Astrocyte (in vitro differentiated cells and primary cell): Measurements from ENCODE around the gene SMARCD2. TPM values are rescaled to one million over a fixed set of nuclear protein-coding genes. Genes with fewer than 3 reads are reported as not detected.
"Not testable (repeated sequence)": the region's sequence is repeated elsewhere in the genome, so short reads cannot be mapped to it uniquely, and the experiment has no call there.

ENCODE experiments used
- DNase-seq: peaks from one replicate; pipeline ENCODE4 v3.0.0-alpha.2; 2010; ENCODE audit warnings: low read depth
- FAIRE-seq: peaks from 2 replicates; lab custom pipeline; 2011; peaks lifted over from hg19 to GRCh38; lab: Jason Lieb, UNC
- H2AFZ ChIP-seq: 2 replicates; pipeline ENCODE4 v1.6.0; 2012; ENCODE audit warnings: low read depth, low read length, inconsistent platforms
- H3K27ac ChIP-seq: 2 replicates; pipeline ENCODE4 v1.5.1; 2011; ENCODE audit warnings: low read depth, low read length, inconsistent platforms
- H3K27me3 ChIP-seq: 2 replicates; pipeline ENCODE4 v1.6.0; 2011; ENCODE audit warnings: low read length, inconsistent platforms; ENCODE audit not compliant: insufficient read depth
- H3K36me3 ChIP-seq: 2 replicates; pipeline ENCODE4 v1.5.1; 2011; ENCODE audit warnings: low read length, inconsistent platforms; ENCODE audit not compliant: insufficient read depth
- H3K4me1 ChIP-seq: 2 replicates; pipeline ENCODE4 v1.5.1; 2011; ENCODE audit warnings: low read length, inconsistent platforms; ENCODE audit not compliant: insufficient read depth
- H3K4me2 ChIP-seq: 2 replicates; pipeline ENCODE4 v1.6.0; 2012; ENCODE audit warnings: low read length, inconsistent platforms
- H3K4me3 ChIP-seq: 2 replicates; pipeline ENCODE4 v1.5.1; 2011; ENCODE audit warnings: low read depth, mild to moderate bottlenecking, low read length, inconsistent platforms; ENCODE audit not compliant: insufficient read depth
- H3K79me2 ChIP-seq: 2 replicates; pipeline ENCODE4 v1.6.0; 2012; ENCODE audit warnings: mild to moderate bottlenecking, low read length, inconsistent platforms; ENCODE audit not compliant: insufficient read depth
- H3K9ac ChIP-seq: 2 replicates; pipeline ENCODE4 v1.6.0; 2012; ENCODE audit warnings: mild to moderate bottlenecking, low read length, inconsistent platforms
- H3K9me3 ChIP-seq: 2 replicates; pipeline ENCODE4 v1.5.1; 2012; ENCODE audit warnings: low read depth, mild to moderate bottlenecking, low read length, inconsistent platforms; ENCODE audit not compliant: insufficient read depth
- H4K20me1 ChIP-seq: 2 replicates; pipeline ENCODE4 v1.6.0; 2012; ENCODE audit warnings: low read length, inconsistent platforms; ENCODE audit not compliant: insufficient read depth
- H3K27ac Mint-ChIP-seq: one replicate; pipeline ENCODE4 v1.8.0; 2021; ENCODE audit warnings: mild to moderate bottlenecking, mixed read lengths; ENCODE audit not compliant: unreplicated experiment
- H3K27me3 Mint-ChIP-seq: one replicate; pipeline ENCODE4 v1.8.0; 2021; ENCODE audit warnings: low read depth, mixed read lengths; ENCODE audit not compliant: unreplicated experiment
- H3K36me3 Mint-ChIP-seq: one replicate; pipeline ENCODE4 v1.8.0; 2021; ENCODE audit warnings: low read depth, mixed read lengths; ENCODE audit not compliant: unreplicated experiment
- H3K4me1 Mint-ChIP-seq: one replicate; pipeline ENCODE4 v1.8.0; 2021; ENCODE audit warnings: low read depth, mixed read lengths; ENCODE audit not compliant: unreplicated experiment
- H3K4me3 Mint-ChIP-seq: one replicate; pipeline ENCODE4 v1.8.0; 2021; ENCODE audit warnings: mild to moderate bottlenecking, moderate library complexity, mixed read lengths; ENCODE audit not compliant: unreplicated experiment
- H3K9me3 Mint-ChIP-seq: one replicate; pipeline ENCODE4 v1.8.0; 2021; ENCODE audit warnings: mild to moderate bottlenecking, mixed read lengths; ENCODE audit not compliant: unreplicated experiment
- CTCF ChIP-seq: IDR thresholded peaks from 2 replicates; pipeline ENCODE4 v1.5.1; 2011; ENCODE audit warnings: low read depth, mild to moderate bottlenecking, inconsistent platforms, low read length, moderate library complexity; ENCODE audit not compliant: insufficient read depth
- EZH2 ChIP-seq: IDR thresholded peaks from 2 replicates; pipeline ENCODE4 v1.6.1; 2012; ENCODE audit warnings: mild to moderate bottlenecking, low read length, inconsistent platforms; ENCODE audit not compliant: insufficient read depth
- total RNA-seq: library from RNA; stranded (reverse); gene quantifications from 2 replicates; pipeline ENCODE4 v1.2.1, GENCODE V29; 2021

Gene SMARCD2
- total RNA-seq, 1 donor from 2014 or later, result 33.9 TPM

DNA sequence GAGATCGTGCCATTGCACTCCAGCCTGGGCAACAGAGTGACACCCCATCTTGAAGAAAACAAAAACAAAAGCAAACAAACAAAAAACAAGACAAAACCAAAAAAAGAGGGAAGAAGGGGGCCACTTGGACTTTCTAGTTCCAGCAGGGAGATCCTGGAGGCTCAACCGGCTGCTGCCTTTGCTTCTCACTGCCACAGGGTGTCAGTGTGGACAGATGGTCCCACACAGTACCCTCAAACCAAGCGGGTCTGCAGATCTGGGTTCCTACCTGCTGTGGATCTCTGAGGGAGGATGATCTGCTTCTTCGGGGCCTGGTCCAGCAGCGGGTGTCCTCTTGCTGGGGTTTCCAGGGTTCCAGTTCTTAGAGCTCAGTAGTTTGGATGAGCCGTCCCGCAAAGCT is 24.1 kb upstream of the SMARCD2 start:
- H3K9ac ChIP-seq, H3K36me3 Mint-ChIP-seq, H3K9me3 Mint-ChIP-seq, H3K27ac Mint-ChIP-seq, H3K4me2 ChIP-seq, DNase-seq, H3K4me3 ChIP-seq, H3K9me3 ChIP-seq, H3K79me2 ChIP-seq, H3K4me1 ChIP-seq, H3K27ac ChIP-seq, H2AFZ ChIP-seq, H3K27me3 Mint-ChIP-seq, FAIRE-seq, H3K27me3 ChIP-seq, H3K36me3 ChIP-seq, H3K4me3 Mint-ChIP-seq, H4K20me1 ChIP-seq: not testable (repeated sequence)
- H3K4me1 Mint-ChIP-seq, result peaks cover 18% of the 10 kb centered on the region
- peak; percentile 9 for TF ChIP-seq CTCF

GRCh38 chr17:63859257-63859656 is 16.8 kb upstream of the SMARCD2 start:
- Mint-ChIP-seq H3K4me3 (no peak overlapping the region), H3K27me3 (peaks cover 41% of the 10 kb centered on the region), H3K4me1 (no peaks in the 10 kb centered on the region), H3K36me3 (no peaks in the 10 kb centered on the region), H3K27ac (no peak overlapping the region), H3K9me3 (no peaks in the 10 kb centered on the region)
- DNase-seq (no peak), FAIRE-seq (no peak)
- H4K20me1 ChIP-seq, result no peaks in the 10 kb centered on the region
- H3K27ac ChIP-seq, result no peak overlapping the region
- no peaks in the 10 kb centered on the region for H3K79me2 ChIP-seq
- H3K36me3 ChIP-seq, result no peaks in the 10 kb centered on the region
- H3K4me2 ChIP-seq, result no peak overlapping the region
- TF ChIP-seq EZH2 (no peak), CTCF (no peak)
- H2AFZ ChIP-seq, result no peak overlapping the region
- no peak overlapping the region for H3K4me3 ChIP-seq
- H3K4me1 ChIP-seq, result no peaks in the 10 kb centered on the region
- no peaks in the 10 kb centered on the region for H3K9me3 ChIP-seq
- peaks cover 18% of the 10 kb centered on the region for H3K27me3 ChIP-seq
- no peak overlapping the region for H3K9ac ChIP-seq

GRCh38 chr17:63856425-63856824 is 13.9 kb upstream of the SMARCD2 start:
- H3K36me3 Mint-ChIP-seq, H3K36me3 ChIP-seq, DNase-seq, H3K9me3 ChIP-seq, H2AFZ ChIP-seq, H3K4me3 ChIP-seq, H3K4me2 ChIP-seq, H3K4me1 ChIP-seq, H3K79me2 ChIP-seq, H3K27ac ChIP-seq, H3K4me3 Mint-ChIP-seq, FAIRE-seq, H4K20me1 ChIP-seq, H3K9me3 Mint-ChIP-seq, H3K4me1 Mint-ChIP-seq, H3K27ac Mint-ChIP-seq, H3K9ac ChIP-seq: not testable (repeated sequence)
- H3K27me3 Mint-ChIP-seq, result peaks cover 43% of the 10 kb centered on the region
- peaks cover 28% of the 10 kb centered on the region for H3K27me3 ChIP-seq
